Activated naive CD8-positive, alpha-beta T cell treated with anti-CD3 and anti-CD28 coated beads, Interleukin-2, amount 50 U/mL, for 24 hours (primary cell): ENCODE data around the gene CHD5.

ENCODE experiments used
- ATAC-seq: fragments of 150-1000 bp; cut with Tn5 transposase; one replicate; pipeline ENCODE4 v1.10.0; 2021
- DNase-seq: peaks from one replicate; pipeline ENCODE4 v3.0.0; 2021
- H3K27ac Mint-ChIP-seq: one replicate; pipeline ENCODE4 v1.8.0; 2021; ENCODE audit warnings: mild to moderate bottlenecking, mixed read lengths
- H3K27me3 Mint-ChIP-seq: one replicate; pipeline ENCODE4 v1.8.0; 2021; ENCODE audit warnings: mixed read lengths
- H3K36me3 Mint-ChIP-seq: one replicate; pipeline ENCODE4 v1.8.0; 2021; ENCODE audit warnings: low read depth, mixed read lengths
- H3K4me1 Mint-ChIP-seq: one replicate; pipeline ENCODE4 v1.8.0; 2021; ENCODE audit warnings: mixed read lengths
- H3K4me3 Mint-ChIP-seq: one replicate; pipeline ENCODE4 v1.8.0; 2021; ENCODE audit warnings: mild to moderate bottlenecking, moderate library complexity, mixed read lengths
- H3K9me3 Mint-ChIP-seq: one replicate; pipeline ENCODE4 v1.8.0; 2021; ENCODE audit warnings: mixed read lengths

Gene CHD5

DNA sequence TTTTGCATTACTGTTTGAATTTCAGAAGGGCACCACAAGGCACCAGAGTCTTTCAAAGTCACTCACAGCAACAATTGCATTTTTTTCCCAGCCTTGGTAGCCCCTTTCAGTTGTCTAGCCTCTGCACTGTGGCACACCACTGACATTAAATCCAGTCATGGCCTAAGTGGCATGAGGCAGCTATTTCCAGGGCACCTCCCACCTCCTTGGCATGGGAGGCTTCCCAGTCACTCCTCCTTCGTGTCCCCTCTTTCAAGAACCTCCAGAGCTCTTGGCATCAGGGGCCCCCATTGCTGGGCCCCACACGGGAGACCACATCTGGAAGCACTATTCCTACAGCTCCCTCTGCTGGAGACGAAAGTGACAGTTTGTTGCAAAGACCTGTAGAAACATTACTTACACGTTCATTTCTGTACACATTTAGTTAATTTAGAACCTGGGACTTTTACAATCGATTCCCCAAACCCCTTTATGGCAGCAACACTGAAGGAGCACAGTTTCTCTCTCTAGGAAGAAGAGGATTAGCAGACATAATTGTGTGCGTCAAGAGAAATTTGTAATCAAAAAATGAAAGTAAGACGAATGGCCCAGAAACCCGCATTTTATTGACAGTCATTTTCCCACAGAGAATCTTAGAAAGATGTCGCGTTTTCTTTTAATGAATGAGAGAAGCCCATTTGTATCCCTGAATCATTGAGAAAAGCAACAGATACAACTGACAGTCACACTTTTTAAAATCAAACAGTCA is 5.7 kb upstream of the CHD5 start:
- no peak overlapping the region for H3K27ac Mint-ChIP-seq
- peaks cover 59% of the 10 kb centered on the region for H3K36me3 Mint-ChIP-seq
- H3K4me3 Mint-ChIP-seq, result no peak overlapping the region
- no peaks in the 10 kb centered on the region for H3K9me3 Mint-ChIP-seq
- H3K27me3 Mint-ChIP-seq, result peaks cover 12% of the 10 kb centered on the region
- peaks cover 61% of the 10 kb centered on the region for H3K4me1 Mint-ChIP-seq
- DNase-seq, result peak; percentile 25
- ATAC-seq, result no peak

- no peak for ATAC-seq
- no peak for DNase-seq
- H3K27ac Mint-ChIP-seq, result peak overlapping the region; percentile 33
- no peaks in the 10 kb centered on the region for H3K9me3 Mint-ChIP-seq
- no peak overlapping the region for H3K4me3 Mint-ChIP-seq
- peaks cover 59% of the 10 kb centered on the region for H3K4me1 Mint-ChIP-seq
- peaks cover 15% of the 10 kb centered on the region for H3K27me3 Mint-ChIP-seq
- H3K36me3 Mint-ChIP-seq, result peaks cover 53% of the 10 kb centered on the region
These were observed 5.0 kb upstream of the CHD5 start for GRCh38 chr1:6185151-6185550.

GRCh38 chr1:6184083-6184783 is 4.1 kb upstream of the CHD5 start:
- H3K27ac Mint-ChIP-seq, result peak overlapping the region; percentile 18
- DNase-seq, result no peak
- H3K4me3 Mint-ChIP-seq, result no peak overlapping the region
- H3K9me3 Mint-ChIP-seq, result no peaks in the 10 kb centered on the region
- H3K4me1 Mint-ChIP-seq, result peaks cover 55% of the 10 kb centered on the region
- peaks cover 46% of the 10 kb centered on the region for H3K36me3 Mint-ChIP-seq
- peaks cover 15% of the 10 kb centered on the region for H3K27me3 Mint-ChIP-seq
- ATAC-seq, result no peak

DNA sequence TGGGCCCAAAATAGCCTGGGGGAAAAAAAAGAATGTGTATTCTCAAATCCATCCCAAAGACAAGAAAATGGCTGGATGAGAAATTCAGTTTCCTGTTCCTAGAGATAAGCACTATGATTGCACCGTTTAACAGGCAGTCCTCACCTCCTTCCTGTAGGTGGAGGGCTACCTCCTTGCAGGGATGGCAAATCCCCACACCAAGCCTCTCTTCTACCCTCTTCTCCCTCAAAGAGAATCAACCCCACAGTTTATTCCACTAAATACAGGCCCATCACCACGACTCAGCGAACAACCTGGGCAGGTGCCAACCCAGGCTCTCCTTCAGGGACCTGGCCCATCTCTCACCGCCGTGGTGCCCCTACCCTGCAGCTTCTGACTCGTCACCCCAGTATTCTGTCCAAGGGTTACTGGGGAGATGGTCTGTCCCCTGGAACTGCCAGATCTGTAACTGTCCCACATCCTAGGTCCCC is 3.4 kb upstream of the CHD5 start:
- no peak overlapping the region for H3K27ac Mint-ChIP-seq
- no peaks in the 10 kb centered on the region for H3K9me3 Mint-ChIP-seq
- no peak overlapping the region for H3K4me3 Mint-ChIP-seq
- H3K36me3 Mint-ChIP-seq, result peaks cover 39% of the 10 kb centered on the region
- ATAC-seq (peak; percentile 12), DNase-seq (no peak)
- peaks cover 56% of the 10 kb centered on the region for H3K4me1 Mint-ChIP-seq
- H3K27me3 Mint-ChIP-seq, result peaks cover 21% of the 10 kb centered on the region

- H3K4me3 Mint-ChIP-seq, result peak overlapping the region; percentile 38
- peaks cover 22% of the 10 kb centered on the region for H3K36me3 Mint-ChIP-seq
- peaks cover 46% of the 10 kb centered on the region for H3K4me1 Mint-ChIP-seq
- no peak overlapping the region for H3K27ac Mint-ChIP-seq
- DNase-seq (no peak), ATAC-seq (no peak)
- peaks cover 38% of the 10 kb centered on the region for H3K27me3 Mint-ChIP-seq
- H3K9me3 Mint-ChIP-seq, result no peaks in the 10 kb centered on the region
These were observed 1.2 kb upstream of the CHD5 start for GRCh38 chr1:6181347-6181770.

DNA sequence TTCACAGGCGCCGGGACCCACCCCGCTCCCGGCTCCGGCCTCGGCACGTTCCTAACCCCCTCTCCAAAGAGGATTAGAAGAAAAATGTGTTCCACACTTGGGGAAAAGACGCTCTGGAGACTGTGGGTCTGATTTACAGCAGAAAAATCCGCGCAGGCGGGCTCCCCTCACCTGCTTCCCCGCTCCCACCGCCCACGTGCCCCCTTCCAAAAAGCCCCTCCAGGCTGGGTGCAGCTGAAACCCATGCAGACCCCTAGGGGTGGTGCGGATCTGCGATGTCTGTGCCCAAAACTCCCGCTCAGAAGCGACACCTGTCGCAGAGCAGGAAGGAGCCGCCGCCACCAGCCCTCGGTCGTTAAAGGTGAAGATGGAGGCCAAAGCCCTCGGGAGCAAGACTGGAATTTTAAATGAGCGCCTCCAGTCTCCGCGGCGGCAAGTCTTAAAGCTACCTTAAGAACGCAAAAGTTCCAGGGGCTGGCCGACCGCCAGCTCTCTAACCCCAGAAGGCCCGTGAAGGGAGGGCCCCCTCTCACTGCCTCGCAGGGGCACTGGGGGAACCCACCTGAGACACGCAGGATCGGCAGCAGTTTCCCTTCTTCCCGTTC is 688 bp upstream of the CHD5 start:
- Mint-ChIP-seq H3K4me3 (peak overlapping the region; percentile 38), H3K27me3 (peaks cover 38% of the 10 kb centered on the region), H3K4me1 (peaks cover 42% of the 10 kb centered on the region), H3K36me3 (peaks cover 18% of the 10 kb centered on the region), H3K9me3 (no peaks in the 10 kb centered on the region), H3K27ac (no peak overlapping the region)
- ATAC-seq, result no peak
- DNase-seq, result no peak

DNA sequence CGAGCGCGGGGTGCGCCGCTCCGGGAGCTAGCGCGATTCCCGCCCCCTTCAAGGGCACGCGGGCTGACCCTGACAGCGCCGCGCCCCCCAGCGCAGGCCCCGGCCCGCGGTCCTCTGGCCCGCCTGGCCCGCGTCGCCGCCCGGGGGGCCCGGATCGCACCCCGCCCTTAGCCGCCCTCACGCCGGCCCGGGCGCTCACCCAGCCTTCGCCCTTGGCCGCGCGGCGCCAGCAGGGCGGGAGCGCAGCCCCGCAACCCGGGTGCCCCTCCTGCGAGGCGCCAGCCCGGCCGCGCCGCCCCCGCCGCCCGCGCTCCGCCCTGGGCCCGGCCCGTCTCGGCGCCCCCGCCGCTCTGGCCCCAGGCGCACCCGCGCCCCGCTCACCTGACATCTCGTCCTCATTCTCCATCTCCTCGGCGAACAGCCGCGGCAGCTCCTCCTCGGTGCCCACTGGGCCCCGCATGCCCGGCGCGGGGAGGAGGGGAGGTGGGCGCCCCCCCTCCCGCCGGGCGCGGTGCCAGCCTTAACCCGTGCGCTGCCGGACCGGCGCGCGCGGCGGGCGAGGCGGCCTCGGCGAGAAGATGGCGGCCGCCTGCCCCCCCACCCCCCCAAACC is 451 bp downstream of the CHD5 start:
- peaks cover 8% of the 10 kb centered on the region for H3K36me3 Mint-ChIP-seq
- peaks cover 31% of the 10 kb centered on the region for H3K4me1 Mint-ChIP-seq
- H3K27me3 Mint-ChIP-seq, result peaks cover 38% of the 10 kb centered on the region

GRCh38 chr1:6178751-6179563 is 1.2 kb downstream of the CHD5 start:
- H3K4me1 Mint-ChIP-seq, result peaks cover 25% of the 10 kb centered on the region
- H3K27ac Mint-ChIP-seq, result no peak overlapping the region
- H3K36me3 Mint-ChIP-seq, result peaks cover 2% of the 10 kb centered on the region
- peak overlapping the region; percentile 34 for H3K4me3 Mint-ChIP-seq
- no peak for ATAC-seq
- no peaks in the 10 kb centered on the region for H3K9me3 Mint-ChIP-seq
- peaks cover 38% of the 10 kb centered on the region for H3K27me3 Mint-ChIP-seq
- no peak for DNase-seq

More for the DNA sequence above, 451 bp downstream of the CHD5 start:
- DNase-seq (no peak), ATAC-seq (no peak)
- Mint-ChIP-seq H3K27ac (no peak overlapping the region), H3K4me3 (no peak overlapping the region), H3K9me3 (no peaks in the 10 kb centered on the region)

GRCh38 chr1:6177681-6178380 is 2.3 kb downstream of the CHD5 start:
- Mint-ChIP-seq H3K27ac (no peak overlapping the region), H3K4me1 (peaks cover 16% of the 10 kb centered on the region), H3K9me3 (no peaks in the 10 kb centered on the region), H3K27me3 (peaks cover 38% of the 10 kb centered on the region), H3K36me3 (no peaks in the 10 kb centered on the region), H3K4me3 (no peak overlapping the region)
- ATAC-seq (no peak), DNase-seq (no peak)

DNA sequence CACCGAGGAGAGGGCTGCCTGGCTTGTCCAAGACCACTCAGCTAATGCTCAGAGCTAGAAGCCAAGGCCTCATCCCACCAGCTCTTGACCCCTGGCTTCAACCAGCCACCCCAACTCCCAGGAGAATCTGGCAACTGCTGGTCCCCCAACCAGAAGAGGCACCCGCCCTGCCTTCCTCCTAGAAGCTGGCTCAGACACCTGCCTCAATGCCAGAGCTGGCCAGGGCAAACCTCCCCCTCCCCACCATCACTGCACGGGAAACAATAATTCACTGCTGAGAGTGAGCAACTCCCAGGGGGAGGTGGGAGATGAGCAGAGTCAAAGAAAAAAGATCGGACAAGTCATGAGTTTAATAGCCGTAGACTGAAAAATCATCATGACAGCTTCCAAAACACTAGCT is 3.3 kb downstream of the CHD5 start:
- Mint-ChIP-seq H3K4me3 (no peak overlapping the region), H3K36me3 (no peaks in the 10 kb centered on the region), H3K9me3 (no peaks in the 10 kb centered on the region), H3K27ac (no peak overlapping the region), H3K27me3 (peaks cover 36% of the 10 kb centered on the region), H3K4me1 (peaks cover 14% of the 10 kb centered on the region)
- ATAC-seq (no peak), DNase-seq (no peak)

- no peak for ATAC-seq
- DNase-seq, result no peak
These were observed 4.7 kb downstream of the CHD5 start for GRCh38 chr1:6175411-6175828.

DNA sequence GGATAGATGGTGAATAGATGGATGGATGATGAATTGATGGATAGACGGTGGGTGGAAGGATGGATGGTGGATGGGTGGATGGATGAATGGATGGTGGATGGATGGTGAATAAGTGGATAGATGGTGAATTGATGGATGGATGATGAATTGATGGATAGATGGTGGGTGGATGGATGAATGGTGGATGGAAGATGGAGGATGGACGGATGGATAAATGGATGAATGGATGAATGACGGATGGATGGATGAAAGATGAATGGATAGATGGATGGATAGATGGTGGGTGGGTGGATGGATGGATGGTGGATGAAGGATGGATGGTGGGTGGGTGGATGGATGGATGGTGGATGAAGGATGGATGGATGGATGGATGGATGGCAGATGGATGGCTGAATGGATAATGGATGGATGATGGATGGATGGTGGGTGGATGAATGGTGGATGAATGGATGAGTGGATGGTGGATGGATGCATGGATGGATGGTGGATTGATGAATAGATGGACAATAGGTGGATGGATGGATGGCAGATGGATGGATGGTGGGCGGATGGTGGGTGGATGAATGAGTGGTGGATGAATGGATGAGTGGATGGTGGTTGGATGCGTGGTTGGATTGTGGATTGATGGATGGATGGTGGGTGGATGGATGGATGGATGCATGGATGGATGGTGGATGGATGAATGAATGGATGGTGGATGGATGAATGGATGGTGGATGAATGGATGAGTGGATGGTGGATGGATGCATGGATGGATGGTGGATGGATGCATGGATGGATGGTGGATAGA is 5.3 kb downstream of the CHD5 start:
- Mint-ChIP-seq H3K4me1 (peaks cover 4% of the 10 kb centered on the region), H3K9me3 (no peaks in the 10 kb centered on the region)

More at GRCh38 chr1:6175411-6175828, 4.7 kb downstream of the CHD5 start:
- H3K27ac Mint-ChIP-seq, result no peak overlapping the region
- no peaks in the 10 kb centered on the region for H3K36me3 Mint-ChIP-seq
- peaks cover 4% of the 10 kb centered on the region for H3K4me1 Mint-ChIP-seq
- no peak overlapping the region for H3K4me3 Mint-ChIP-seq
- peaks cover 23% of the 10 kb centered on the region for H3K27me3 Mint-ChIP-seq
- H3K9me3 Mint-ChIP-seq, result no peaks in the 10 kb centered on the region

GRCh38 chr1:6172549-6172948 is 7.6 kb downstream of the CHD5 start:
- Mint-ChIP-seq H3K27me3 (peaks cover 14% of the 10 kb centered on the region), H3K27ac (no peak overlapping the region), H3K9me3 (no peaks in the 10 kb centered on the region), H3K36me3 (no peaks in the 10 kb centered on the region), H3K4me1 (no peaks in the 10 kb centered on the region), H3K4me3 (no peak overlapping the region)
- ATAC-seq, result no peak
- no peak for DNase-seq

More for the DNA sequence above, 5.3 kb downstream of the CHD5 start:
- ATAC-seq, result no peak
- Mint-ChIP-seq H3K36me3 (no peaks in the 10 kb centered on the region), H3K4me3 (no peak overlapping the region), H3K27me3 (peaks cover 23% of the 10 kb centered on the region), H3K27ac (no peak overlapping the region)
- no peak for DNase-seq
